Muscle of arm (tissue), 12 donors: ENCODE data around the gene PLK1. TPM values are rescaled to one million over a fixed set of nuclear protein-coding genes. Genes with fewer than 3 reads are reported as not detected.
"Not testable (repeated sequence)": the region's sequence is repeated elsewhere in the genome, so short reads cannot be mapped to it uniquely, and the experiment has no call there.

Experiments
- DNase-seq: peaks from one replicate; pipeline ENCODE4 v3.0.0-alpha.2; 2013
- polyA plus RNA-seq, 12 donors: library from polyadenylated mRNA; unstranded; fragments of 120-200 nt; gene quantifications; one replicate each; pipeline ENCODE4 v1.2.1, GENCODE V29; 2013; ENCODE audit not compliant: insufficient read length in 12 of 12

The PLK1 gene
- polyA plus RNA-seq, 12 donors, result 8.7 to 28.4 (median 13.1) TPM; not detected in 1

- DNase-seq, result no peak
Observed at GRCh38 chr16:23705517-23705902, 26.8 kb downstream of the PLK1 start.

GRCh38 chr16:23706439-23706838, 27.8 kb downstream of the PLK1 start:
- no peak for DNase-seq

DNA sequence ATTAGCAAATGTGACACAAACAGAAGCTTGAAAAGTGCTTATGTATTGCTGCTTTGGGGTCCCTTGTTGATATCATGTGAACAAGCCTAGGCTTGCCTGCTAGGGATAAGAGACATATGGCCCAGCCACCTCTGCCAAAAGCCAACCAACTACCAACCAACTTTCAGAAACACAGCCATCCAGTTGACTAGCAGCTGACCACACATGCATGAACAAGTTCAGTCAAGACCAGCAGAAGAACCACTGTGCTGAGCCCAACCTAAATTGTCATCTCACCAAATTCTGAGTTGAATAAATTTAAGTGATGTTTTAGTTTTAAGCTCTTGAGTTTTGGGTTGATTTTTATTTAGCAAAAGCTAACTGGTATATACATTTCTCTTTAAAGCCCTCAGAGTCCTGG, 30.8 kb downstream of the PLK1 start:
- DNase-seq, result no peak

- DNase-seq, result no peak
Observed at GRCh38 chr16:23710008-23710407, 31.3 kb downstream of the PLK1 start.

- DNase-seq, result no peak
Observed at GRCh38 chr16:23710504-23710903, 31.8 kb downstream of the PLK1 start.

GRCh38 chr16:23711785-23712184, 33.1 kb downstream of the PLK1 start:
- no peak for DNase-seq

DNA sequence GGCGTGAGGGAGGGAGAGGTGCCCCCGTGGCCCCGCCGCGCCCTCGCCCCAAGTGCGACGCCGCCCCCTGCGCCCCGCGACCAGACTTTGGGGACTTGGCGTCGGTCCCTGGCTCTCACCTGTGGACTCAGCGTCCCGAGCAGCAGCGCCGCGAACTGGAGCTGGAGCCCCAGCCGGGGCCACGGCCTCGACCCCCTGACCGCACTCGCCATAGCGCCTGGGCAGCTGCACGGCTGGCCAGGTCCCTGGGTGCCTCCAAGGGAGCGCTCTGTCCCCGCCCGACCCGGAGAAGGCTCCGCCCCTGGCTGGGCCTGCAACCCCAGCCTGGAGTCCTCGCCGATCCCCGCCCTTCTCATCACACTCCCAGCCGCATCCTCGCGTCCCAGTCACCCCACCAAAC, 34.3 kb downstream of the PLK1 start, which contains the start of gene ERN2:
Gene ERN2, minus strand, starts transcription at position 247 of the 400 bp plus-strand sequence. Its CDS starts 35 bp downstream, at position 212.
- DNase-seq, result no peak

DNA sequence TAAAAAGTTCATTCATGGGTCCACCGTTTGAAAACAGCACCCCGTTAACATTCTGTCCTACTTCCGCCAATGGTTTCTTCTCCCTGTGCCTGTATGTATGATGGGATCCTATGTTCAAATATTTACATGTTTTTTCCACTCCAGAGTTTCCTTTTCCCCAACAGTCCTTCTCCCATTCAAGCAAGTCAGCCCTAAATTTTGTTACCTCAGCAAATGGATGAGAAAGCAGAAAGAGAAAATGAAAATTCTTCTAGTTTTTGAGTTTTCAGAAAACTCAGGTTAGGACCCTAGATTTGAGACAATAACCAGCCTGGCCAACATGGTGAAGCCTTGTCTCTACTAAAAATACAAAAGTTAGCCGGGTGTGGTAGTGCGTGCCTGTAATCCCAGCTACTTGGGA, 37.8 kb downstream of the PLK1 start:
- no peak for DNase-seq

GRCh38 chr16:23722613-23723240, 44.0 kb downstream of the PLK1 start:
- DNase-seq, result not testable (repeated sequence)

- DNase-seq, result no peak
Observed at GRCh38 chr16:23724096-23724784, 45.6 kb downstream of the PLK1 start.

GRCh38 chr16:23724785-23725131, 46.1 kb downstream of the PLK1 start:
- DNase-seq, result no peak

- no peak for DNase-seq
Observed at GRCh38 chr16:23726710-23727109, 48.0 kb downstream of the PLK1 start.

DNA sequence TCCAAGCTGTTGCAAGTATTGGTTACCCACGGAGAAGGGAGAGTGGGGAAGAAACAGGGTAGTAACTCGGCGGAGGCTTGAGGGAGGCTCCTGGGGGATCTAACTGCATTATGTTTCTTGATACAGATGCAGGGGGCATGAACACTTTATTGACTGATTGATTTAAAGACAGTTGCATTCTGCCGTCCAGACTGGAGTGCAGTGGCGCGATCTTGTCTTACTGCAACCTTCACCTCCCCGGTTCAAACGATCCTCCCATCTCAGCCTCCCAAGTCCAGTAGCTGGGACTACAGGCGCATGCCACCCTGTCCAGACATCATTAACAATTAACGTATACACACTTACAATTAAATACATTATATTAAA, 49.4 kb downstream of the PLK1 start:
- DNase-seq, result no peak

DNA sequence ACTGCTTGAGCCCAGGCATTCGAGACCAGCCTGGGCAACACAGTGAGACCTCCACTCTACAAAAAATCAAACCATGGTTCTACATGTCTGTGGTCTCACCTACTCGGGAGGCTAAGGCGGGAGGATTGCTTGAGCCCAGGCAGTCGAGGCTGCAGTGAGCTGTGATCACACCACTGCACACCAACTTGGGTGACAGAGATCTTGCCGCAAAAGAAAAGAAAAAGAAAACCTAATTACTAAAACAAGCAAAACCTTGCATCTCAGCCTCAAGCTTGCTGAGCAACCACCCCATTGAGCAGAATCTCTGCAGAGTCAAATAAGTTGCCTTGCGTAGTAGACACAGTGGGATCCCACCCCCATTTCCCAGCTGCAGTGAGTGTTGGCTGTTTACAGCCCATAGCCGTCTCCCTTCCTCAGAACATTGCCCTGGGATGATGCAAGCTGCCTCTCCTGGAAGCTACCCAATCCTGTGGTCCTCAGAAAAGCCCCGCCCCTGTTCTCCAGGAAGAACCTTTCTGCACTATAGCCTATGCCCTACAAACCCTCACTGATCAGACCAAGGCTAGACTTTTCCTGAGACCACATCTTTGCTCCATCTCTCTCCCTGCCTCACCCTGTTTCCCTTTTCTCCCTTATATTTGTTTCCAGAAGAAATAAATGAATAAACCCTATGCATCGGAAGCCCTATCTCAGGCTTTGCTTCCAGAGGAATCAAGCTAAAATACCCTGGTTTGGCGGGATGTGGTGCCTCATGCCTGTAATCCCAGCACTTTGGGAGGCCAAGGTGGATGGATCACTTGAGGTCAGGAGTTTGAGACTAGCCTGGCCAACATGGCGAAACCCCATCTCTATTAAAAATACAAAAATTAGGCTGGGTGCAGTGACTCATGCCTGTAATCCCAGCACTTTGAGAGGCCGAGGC, 51.1 kb downstream of the PLK1 start:
- DNase-seq, result no peak

DNA sequence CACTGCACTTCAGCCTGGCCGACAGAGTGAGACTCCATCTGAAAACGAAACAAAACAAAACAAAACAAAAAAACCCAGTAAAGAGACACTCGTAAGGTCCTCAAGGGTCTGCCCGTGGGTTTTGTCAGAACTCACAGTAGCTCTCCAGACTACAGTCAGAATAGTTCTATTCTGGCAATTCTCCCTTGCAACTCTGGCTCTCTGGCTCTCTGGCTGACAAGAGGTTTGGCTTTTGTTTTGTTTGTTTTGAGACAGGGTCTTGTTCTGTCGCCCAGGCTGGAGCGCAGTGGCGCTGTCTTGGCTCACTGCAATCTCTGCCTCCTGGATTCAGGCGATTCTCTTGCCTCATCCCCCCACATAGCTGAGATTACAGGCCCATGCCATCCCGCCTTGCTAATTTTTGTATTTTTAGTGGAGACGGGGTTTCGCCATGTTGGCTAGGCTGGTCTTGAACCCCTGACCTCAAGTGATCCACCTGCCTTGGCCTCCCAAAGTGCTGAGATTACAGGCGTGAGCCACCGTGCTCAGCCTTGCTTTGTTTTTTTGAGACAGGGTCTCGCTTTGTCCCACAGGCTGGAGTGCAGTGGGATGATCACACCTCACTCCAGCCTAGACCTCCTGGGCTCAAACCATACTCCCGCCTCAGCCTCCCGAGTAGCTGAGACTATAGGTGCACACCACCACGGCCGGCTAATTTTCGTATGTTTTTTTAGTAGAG, 55.6 kb downstream of the PLK1 start:
- DNase-seq, result no peak

GRCh38 chr16:23737423-23738028, 58.8 kb downstream of the PLK1 start:
- not testable (repeated sequence) for DNase-seq

DNA sequence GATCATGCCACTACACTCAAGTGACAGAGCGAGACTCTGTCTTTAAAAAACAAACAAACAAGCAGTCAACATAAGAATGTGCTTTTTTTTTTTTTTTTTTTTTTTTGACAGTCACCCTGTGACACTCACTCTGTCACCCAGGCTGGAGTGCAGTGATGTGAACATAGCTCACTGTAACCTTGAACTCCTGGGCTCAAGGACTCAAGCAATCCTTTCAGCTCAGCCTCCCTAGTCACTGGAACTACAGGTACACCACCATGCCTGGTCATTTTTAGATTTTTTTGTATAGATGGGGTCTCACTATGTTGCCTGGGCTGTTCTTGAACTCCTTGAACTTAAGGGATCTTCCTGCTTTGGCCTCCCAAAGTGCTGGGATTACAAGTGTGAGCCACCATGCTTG, 60.8 kb downstream of the PLK1 start:
- no peak for DNase-seq
